Right lobe of liver (tissue), 6 donors: ENCODE measurements around the gene HYDIN. TPM values are rescaled to one million over a fixed set of nuclear protein-coding genes. Genes with fewer than 3 reads are reported as not detected.
"Not testable (repeated sequence)": the region's sequence is repeated elsewhere in the genome, so short reads cannot be mapped to it uniquely, and the experiment has no call there.

Experiments
- ATAC-seq, 4 donors: fragments of 200-7000 bp; cut with Tn5 transposase; one replicate each; pipeline ENCODE4 v1.9.1; 2020; ENCODE audit warnings: mild to moderate bottlenecking in 4 of 4, moderate library complexity in 4 of 4
- DNase-seq, 3 donors: peaks; one replicate each; pipeline ENCODE4 v3.0.0-alpha.2; 2020
- H3K27ac ChIP-seq, 3 donors: fragments of 200-600 bp; one replicate each; pipeline ENCODE4 v1.8.0; 2022
- H3K27me3 ChIP-seq, 2 donors: fragments of 200-600 bp; one replicate each; pipeline ENCODE4 v1.8.0; 2022
- H3K36me3 ChIP-seq, 4 donors: fragments of 200-600 bp; sonication (generic) in 1 of 4; one replicate each; pipeline versions ENCODE4 v1.5.1 to v1.8.0; 2017 to 2022; ENCODE audit warnings: control low read depth in 1 of 4
- H3K4me1 ChIP-seq, 4 donors: fragments of 200-600 bp; sonication (generic) in 1 of 4; one replicate each; pipeline versions ENCODE4 v1.5.1 to v1.8.0; 2017 to 2022; ENCODE audit warnings: control low read depth in 1 of 4
- H3K4me3 ChIP-seq, 3 donors: fragments of 200-600 bp; one replicate each; pipeline ENCODE4 v1.8.0; 2022
- H3K9me3 ChIP-seq, 4 donors: fragments of 200-600 bp; sonication (generic) in 1 of 4; one replicate each; pipeline versions ENCODE4 v1.5.1 to v1.8.0; 2017 to 2022; ENCODE audit warnings: control low read depth in 1 of 4
- WGBS: methylation state at CpG from one replicate; pipeline ENCODE4 v1.1.6; 2018; ENCODE audit warnings: low coverage, low lambda C conversion rate; ENCODE audit not compliant: insufficient coverage; ENCODE audit errors: missing lambda C conversion rate; 5-methylcytosine and 5-hydroxymethylcytosine counted together
- intact Hi-C, 2 donors: fragments of 100-400 bp; cut with DNase I; formaldehyde crosslinking; loops; one replicate each; pipeline versions ENCODE4 v1.11.2 to v1.14.1; 2022
- total RNA-seq, 6 experiments: library from RNA; depleted of rRNA in 2 of 6; stranded (reverse); fragments of >200 nt in 2 of 6; fragmentation: NEBNext Ultra II Directional in 3 of 6; extraction: Animal tissue kit (Norgen Biotek cat#: 25700) in 3 of 6; gene quantifications; one replicate each; pipeline versions ENCODE4 v1.1.0 to v1.2.4, GENCODE V29; 2016 to 2023
- donor health status: DM: no; HTN: yes; CAD: no.
- donor health status: DM: no; HTN: no; CAD: no.
- donor health status: DM: no; HTN: no; CAD: no.
- donor health status: DM: no; HTN: yes; CAD: no.
- donor health status: DM: no; HTN: yes; CAD: no.

Gene HYDIN
- total RNA-seq, 6 experiments from 2014 or later, result 0.20 to 1.4 (median 0.27) TPM; not detected in 1

DNA sequence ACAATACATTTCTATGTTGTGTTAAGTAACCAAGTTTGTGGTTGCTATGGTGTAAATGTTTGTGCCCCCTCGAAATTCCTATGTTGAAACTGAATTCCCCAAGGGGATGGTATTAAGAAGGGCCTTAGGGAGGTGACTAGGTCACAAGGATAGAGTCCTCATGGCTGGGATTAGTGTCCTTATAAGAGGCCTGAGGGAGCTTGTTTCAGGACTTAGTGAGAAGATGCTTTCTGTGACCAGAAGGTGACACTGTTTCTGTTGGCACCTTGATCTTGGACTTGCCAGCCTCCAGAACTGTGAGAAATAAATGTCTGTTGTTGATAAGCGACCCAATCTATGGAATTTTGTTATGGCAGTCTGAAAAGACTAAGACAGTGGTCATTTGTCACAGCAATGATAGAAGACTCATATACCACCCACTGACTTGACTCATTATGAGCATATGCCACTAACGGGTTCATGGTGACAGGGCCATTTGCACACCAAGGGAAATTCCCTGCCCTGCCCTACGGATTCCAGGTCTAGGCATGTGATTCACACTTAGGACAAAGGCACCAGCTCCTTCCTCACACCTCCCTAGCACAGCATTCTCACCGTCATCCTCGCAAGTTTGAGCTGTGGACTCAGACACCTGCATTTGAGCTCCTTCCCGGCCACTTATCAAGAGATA lies 290.7 kb downstream of the HYDIN start:
- H3K4me1 ChIP-seq, H3K27ac ChIP-seq, H3K36me3 ChIP-seq, H3K27me3 ChIP-seq, DNase-seq, H3K4me3 ChIP-seq, ATAC-seq, intact Hi-C loops, H3K9me3 ChIP-seq: not testable (repeated sequence)
- WGBS, result 57% methylated on average over 2 of the region's 7 CpGs

DNA sequence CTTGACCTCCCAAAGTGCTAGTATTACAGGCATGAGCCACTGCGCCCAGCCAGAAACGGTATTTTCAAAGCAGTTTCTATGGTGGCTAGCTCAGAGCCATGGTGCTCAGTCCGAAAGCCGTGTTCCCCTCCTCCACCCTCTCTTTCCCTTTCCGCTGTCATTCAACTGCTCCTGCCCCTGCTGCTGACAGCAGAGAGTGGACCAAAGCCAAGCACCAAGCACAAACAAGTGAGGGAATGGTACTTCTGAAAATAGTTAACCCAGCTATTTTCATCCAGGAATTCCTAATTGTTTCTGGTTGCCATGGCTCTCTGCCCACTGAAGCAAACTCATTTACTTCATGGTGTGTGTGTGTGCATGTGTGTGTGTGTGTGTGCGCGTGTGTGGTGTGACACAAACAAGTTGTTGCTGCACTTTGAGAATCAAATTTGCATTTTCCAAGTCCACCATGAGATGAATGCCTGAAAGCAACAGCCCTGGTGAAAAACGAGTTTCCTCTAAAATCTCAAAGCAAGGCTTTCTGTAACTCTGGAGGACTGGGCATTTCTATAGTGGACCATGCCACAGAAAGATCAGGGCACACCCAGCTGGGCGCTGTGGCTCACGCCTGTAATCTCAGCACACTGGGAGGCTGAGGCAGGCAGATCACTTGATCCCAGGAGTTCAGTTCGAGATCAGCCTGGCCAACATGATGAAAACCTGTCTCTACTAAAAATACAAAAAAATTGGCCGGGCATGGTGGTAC lies 293.6 kb downstream of the HYDIN start:
- DNase-seq, intact Hi-C loops, H3K27me3 ChIP-seq, ATAC-seq, H3K27ac ChIP-seq, H3K36me3 ChIP-seq, H3K4me1 ChIP-seq, H3K9me3 ChIP-seq, H3K4me3 ChIP-seq: not testable (repeated sequence)
- WGBS, result 48% methylated on average over 3 of the region's 12 CpGs

DNA sequence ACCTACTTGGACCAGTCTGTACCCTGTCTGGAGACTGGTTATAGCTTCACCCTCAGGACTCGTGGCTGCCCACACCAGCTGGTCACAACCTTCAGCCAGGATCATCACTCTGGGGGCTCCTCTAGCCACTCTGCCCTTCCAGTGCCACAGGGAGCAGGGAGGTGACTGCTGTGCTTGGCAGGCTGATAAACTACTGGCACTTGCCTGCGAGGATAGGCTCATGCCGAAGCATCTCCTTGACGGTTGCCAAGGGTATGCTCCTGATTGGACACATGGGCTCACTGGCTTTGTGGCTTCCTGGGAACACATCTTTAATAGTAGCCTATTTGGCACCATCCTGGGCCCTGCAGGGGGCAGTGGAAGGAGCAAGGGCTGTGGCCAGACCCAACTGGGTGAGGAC lies 295.2 kb downstream of the HYDIN start:
- H3K27me3 ChIP-seq, H3K27ac ChIP-seq, H3K36me3 ChIP-seq, ATAC-seq, H3K9me3 ChIP-seq, intact Hi-C loops, H3K4me3 ChIP-seq, H3K4me1 ChIP-seq, DNase-seq: not testable (repeated sequence)
- no CpG with 5 or more reads among the region's 4 CpGs for WGBS

DNA sequence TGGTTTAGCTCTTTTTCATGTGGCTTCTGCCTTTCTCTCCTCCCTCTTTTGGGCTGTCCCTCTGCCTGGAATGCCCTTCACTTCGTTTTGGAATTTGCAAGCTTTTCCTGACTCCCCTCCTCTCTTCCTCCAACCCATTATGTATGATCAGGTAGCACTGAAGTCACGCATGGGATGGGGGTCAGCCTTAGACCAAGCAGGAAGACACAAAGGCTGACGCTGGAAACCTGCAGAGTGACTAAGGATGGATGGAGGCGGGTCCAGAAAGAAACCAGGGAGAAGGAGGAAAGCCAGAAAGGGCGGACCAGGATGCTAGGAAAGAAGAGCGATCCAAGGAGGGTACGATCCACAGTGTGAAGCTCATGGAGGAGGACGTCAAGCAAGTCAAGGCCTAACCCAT lies 296.8 kb downstream of the HYDIN start:
- H3K27ac ChIP-seq, intact Hi-C loops, H3K4me1 ChIP-seq, DNase-seq, ATAC-seq, H3K4me3 ChIP-seq, H3K36me3 ChIP-seq, H3K9me3 ChIP-seq, H3K27me3 ChIP-seq: not testable (repeated sequence)
- WGBS, result 64% methylated on average over 7 of the region's 8 CpGs

DNA sequence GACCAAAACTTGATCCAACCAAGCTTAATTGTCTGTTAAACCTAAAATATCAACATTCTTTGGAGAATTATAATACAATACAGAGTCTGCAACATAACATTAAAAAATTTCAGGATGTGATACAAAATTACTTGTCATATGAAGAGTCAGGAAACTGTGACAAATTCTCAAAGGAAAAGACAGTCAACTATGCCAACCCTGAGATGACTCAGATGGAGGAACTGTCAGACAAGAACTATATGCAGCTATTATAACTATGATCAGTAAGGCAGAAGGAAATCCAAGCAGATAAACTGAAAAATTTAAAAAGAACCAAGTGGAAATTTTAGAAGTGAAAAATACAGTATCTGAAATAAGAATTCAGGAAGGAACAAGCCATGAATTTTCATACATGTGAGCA lies 299.8 kb downstream of the HYDIN start:
- ATAC-seq, result peak in 1 of 4 donors; percentile 51
- H3K9me3 ChIP-seq, H3K36me3 ChIP-seq, intact Hi-C loops, H3K27me3 ChIP-seq, H3K4me3 ChIP-seq, H3K27ac ChIP-seq, H3K4me1 ChIP-seq, DNase-seq: not testable (repeated sequence)

DNA sequence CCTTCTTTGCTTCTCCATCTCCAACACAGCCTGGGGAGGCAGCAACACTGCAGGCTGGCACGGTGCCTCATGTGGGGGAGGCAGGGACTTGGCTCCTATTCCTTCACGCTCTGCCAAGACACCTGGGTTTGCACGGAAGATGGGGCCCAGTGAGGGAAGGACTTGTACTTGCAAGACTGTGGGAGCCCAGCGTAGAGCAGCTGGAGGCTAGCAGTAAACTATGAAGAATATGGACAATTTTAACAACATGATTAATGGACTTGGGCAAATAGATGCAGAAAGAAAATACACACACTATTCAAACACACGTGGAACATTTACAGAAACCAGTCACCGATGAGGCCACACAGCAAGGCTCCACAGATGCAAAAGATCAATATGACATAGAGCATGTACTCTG lies 308.4 kb downstream of the HYDIN start:
- H3K4me1 ChIP-seq, H3K4me3 ChIP-seq, H3K36me3 ChIP-seq, H3K27ac ChIP-seq, intact Hi-C loops, H3K9me3 ChIP-seq, DNase-seq, H3K27me3 ChIP-seq, ATAC-seq: not testable (repeated sequence)
- WGBS, result 49% methylated on average over 4 of the region's 6 CpGs

DNA sequence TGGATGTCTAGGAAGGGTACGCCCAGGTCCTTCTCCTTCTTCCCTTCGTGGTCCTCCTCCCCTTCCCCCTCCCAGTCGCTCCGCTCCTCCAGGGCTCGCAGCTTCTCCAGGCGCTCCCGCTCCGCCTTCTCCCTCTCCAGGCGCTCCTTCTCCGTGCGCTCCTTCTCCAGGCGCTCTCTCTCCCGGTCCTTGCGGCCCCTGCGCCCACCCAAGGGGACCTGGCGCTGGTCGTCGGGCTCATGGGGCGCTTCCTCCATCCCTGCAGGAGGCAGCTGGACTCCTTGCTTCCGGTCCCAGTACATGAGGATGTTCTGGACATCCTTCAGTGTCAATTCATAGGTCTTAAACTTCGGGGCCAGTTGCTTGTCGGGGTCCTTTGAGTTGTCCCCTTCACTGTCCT lies 309.9 kb downstream of the HYDIN start:
- H3K27me3 ChIP-seq, H3K4me1 ChIP-seq, H3K27ac ChIP-seq, DNase-seq, H3K36me3 ChIP-seq, H3K4me3 ChIP-seq, ATAC-seq, H3K9me3 ChIP-seq, intact Hi-C loops: not testable (repeated sequence)
- 86% methylated on average over 12 of the region's 22 CpGs for WGBS

DNA sequence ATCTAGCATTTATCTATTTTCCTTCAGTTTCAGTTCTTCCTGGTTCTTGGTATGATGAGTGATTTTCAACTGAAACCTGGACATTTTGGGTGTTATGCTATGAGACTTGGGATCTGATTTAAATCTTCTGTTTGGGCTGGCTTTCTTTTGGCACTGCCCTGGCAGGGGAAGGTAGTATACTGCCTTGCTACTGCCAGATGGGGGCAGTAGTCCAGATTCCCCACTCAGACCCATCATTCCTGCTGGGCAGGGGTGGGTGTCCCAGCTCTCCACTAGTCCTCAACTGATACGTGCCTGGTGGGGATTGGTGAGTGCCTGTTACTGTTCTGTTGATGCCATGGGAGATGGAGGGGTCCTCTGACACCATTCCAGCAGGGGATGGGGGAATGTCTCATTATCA lies 342.3 kb downstream of the HYDIN start:
- DNase-seq, H3K27me3 ChIP-seq, ATAC-seq, H3K27ac ChIP-seq, H3K4me1 ChIP-seq, H3K4me3 ChIP-seq, H3K36me3 ChIP-seq, H3K9me3 ChIP-seq, intact Hi-C loops: not testable (repeated sequence)
- WGBS, result no CpG with 5 or more reads among the region's 1 CpG

DNA sequence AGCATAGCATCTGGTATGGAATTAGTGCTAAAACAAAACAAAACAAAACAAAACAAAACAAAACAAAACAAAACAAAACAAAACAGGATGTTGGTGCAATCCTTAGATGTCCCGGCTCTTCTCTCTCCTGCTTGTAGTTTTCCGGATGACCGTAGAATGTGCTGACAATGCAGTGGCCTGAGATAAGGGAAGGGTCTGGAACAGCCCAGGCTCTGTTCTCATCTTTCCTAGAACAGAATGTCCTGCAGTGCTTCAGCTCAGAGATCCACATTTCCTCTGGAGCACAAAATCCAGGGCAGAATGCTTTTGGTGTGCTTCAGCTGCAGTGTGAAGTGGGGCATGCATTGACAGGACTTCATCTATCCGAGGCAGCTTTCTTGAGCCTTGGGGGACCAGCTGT lies 345.9 kb downstream of the HYDIN start:
- H3K4me3 ChIP-seq, H3K27me3 ChIP-seq, H3K27ac ChIP-seq, intact Hi-C loops, H3K36me3 ChIP-seq, H3K9me3 ChIP-seq, H3K4me1 ChIP-seq, DNase-seq: not testable (repeated sequence)
- 80% methylated on average over 1 of the region's 4 CpGs for WGBS
- ATAC-seq, result peak; percentile 48 to 86 (median 72)

DNA sequence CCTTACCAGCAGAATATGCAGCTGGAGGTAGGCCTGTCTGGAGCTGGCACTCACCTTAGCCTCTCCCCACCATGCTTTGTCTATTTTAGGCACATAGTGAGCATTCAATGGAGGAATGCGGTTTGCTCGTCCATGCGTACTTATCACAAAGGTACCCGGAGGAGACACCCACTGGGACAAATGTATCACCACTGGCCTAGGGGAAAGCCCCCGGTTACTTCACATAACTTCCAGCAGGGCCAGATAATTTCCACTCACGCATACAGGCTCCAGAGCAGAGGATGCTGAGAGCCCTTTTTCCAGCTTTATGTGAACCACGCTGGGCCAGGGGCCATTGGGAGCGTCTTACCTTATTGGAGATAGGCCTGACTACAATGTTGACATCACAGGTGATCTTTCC lies 348.2 kb downstream of the HYDIN start:
- H3K9me3 ChIP-seq, H3K4me1 ChIP-seq, DNase-seq, H3K27ac ChIP-seq, intact Hi-C loops, H3K36me3 ChIP-seq, H3K4me3 ChIP-seq, H3K27me3 ChIP-seq, ATAC-seq: not testable (repeated sequence)
- WGBS, result 88% methylated on average over 6 of the region's 8 CpGs

DNA sequence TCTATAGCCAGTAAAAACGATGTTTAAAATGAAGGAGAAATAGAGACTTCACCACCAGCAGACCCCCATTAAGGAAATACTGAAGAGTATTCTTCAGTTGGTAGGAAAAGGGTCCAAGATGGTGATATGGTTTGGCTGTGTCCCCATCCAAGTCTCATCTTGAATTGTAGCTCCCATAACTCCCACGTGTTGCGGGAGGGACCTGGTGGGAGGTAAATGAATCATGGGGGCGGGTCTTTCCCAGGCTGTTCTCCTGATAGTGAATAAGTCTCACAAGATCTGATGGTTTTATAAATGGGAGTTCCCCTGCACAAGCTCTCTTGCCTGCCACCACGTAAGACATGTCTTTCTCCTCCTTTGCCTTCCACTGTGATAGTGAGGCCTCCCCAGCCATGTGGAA lies 352.6 kb downstream of the HYDIN start:
- H3K4me1 ChIP-seq, ATAC-seq, H3K27ac ChIP-seq, intact Hi-C loops, H3K27me3 ChIP-seq, H3K9me3 ChIP-seq, H3K4me3 ChIP-seq, DNase-seq, H3K36me3 ChIP-seq: not testable (repeated sequence)
- WGBS, result 66% methylated on average over 3 of the region's 5 CpGs

DNA sequence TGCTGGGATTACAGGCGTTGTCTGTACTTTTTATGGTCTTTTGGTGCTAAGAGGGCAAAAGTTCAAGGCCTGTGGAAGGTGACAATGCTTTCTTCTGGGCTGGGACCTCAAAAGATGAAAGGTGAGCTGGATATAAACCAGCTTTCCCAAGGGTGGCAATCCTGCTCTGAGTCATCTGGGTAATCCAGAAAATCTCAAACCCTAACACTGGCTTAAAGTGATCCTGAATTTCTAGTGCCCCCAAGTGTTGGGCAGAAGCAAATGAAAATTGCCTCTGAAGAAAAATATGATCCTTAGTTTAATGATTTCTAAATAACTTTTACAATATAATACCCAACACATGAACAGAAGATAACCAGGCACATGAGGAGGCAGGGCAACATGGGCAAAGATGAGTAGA lies 354.1 kb downstream of the HYDIN start:
- ATAC-seq, result peak; percentile 47 to 81 (median 58)
- WGBS, result no CpG with 5 or more reads among the region's 1 CpG
- H3K9me3 ChIP-seq, DNase-seq, H3K27ac ChIP-seq, H3K27me3 ChIP-seq, H3K4me3 ChIP-seq, intact Hi-C loops, H3K36me3 ChIP-seq, H3K4me1 ChIP-seq: not testable (repeated sequence)
